Left colon (tissue), 2 donors: ENCODE measurements around the gene PRMT7. TPM values are rescaled to one million over a fixed set of nuclear protein-coding genes. Genes with fewer than 3 reads are reported as not detected.
"Not testable (repeated sequence)": the region's sequence is repeated elsewhere in the genome, so short reads cannot be mapped to it uniquely, and the experiment has no call there.

Experiments
- ATAC-seq: fragments of 200-7000 bp; cut with Tn5 transposase; one replicate; pipeline ENCODE4 v1.9.1; 2020; ENCODE audit warnings: mild to moderate bottlenecking, moderate library complexity
- DNase-seq, 2 donors: peaks; one replicate each; pipeline ENCODE4 v3.0.0-alpha.2; 2020
- intact Hi-C, 2 donors: fragments of 100-400 bp; cut with DNase I in 1 of 2; cut with micrococcal nuclease in 1 of 2; formaldehyde crosslinking; loops; one replicate each; pipeline versions ENCODE4 v1.11.2 to v1.14.0; 2022; cut with DNase I, micrococcal nuclease
- total RNA-seq, 2 donors: library from RNA; stranded (reverse); fragmentation: NEBNext Ultra II Directional; extraction: Animal tissue kit (Norgen Biotek cat#: 25700); gene quantifications; one replicate each; pipeline ENCODE4 v1.2.1, GENCODE V29; 2021
- donor health status: DM: no; HTN: no; CAD: no.
- donor health status: DM: yes; HTN: yes; CAD: no.

Gene PRMT7
- total RNA-seq, 2 donors from 2014 or later: 26.3 to 27.7 TPM

DNA sequence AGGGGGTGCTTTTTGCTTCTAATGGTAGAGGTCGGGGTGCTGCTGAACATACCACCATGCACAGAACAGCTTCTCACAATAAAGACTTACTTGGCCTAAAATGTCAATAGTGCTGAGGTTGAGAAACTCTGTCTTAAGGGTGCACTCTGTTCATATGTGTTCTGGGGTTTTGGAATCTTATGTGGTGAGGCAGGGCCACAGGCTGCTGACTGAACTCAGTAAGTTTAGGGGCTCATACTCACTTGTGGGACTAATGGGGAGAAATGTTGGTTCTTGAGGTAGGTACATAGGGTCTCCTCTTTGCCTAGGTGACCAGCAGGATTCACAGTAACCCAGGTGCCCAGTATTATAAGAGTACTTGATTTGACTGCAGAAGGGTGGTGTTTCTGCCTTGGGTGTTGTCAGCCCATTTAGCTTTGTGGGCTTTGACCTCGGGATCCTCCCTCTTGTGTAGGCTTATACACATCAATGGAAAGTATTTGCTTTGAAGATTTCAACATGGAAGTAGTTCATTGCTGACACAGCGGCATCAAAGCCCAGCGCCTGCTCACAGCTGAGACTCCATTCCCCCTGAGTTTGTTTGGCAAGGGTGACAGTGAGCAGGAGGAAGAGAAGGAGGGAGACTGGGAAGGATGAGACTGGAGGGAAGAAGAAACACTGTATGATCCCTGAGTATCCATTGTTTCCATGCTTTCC, 29.3 kb upstream of the PRMT7 start:
- ATAC-seq: peak; percentile 41
- no peak for DNase-seq
- intact Hi-C loops: no loop called here

DNA sequence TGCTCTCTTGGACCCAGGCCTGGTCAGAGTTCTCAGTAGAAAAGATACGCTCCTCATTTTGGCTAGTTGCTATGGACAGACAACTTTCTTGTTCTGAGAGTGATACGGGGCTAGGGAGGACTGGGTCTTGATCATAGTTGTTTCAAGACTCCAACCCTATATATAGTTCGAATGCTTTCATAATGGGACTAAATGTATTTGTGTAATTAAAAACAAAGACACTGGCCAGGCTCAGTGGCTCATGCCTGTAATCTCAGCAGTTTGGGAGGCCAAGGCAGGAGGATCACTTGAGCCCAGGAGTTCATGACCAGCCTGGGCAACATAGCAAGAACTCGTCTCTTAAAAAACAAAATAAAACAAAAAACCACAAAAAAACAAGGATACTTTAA, 28.8 kb upstream of the PRMT7 start:
- no peak for DNase-seq
- no peak for ATAC-seq
- intact Hi-C loops: no loop called here

DNA sequence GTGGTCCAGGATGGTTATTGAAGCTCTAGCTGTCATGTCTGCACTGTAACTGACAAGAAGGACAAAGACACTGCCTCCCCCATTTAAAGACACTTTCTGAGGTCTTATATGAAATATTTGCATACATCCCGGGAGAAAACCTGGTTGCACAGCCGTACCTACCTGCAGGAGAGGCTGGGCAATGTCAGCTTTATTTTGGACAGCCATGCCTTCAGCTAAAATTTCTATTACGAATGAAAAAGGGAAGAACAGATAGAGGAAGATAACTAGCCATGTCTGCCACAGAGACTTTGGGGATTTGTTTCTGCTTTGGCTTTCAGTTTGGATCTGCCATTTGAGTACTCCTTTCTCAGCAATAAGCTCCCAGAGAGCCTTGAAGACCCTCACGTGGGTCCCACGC, 27.5 kb upstream of the PRMT7 start:
- intact Hi-C loops: no loop called here
- no peak for ATAC-seq
- no peak for DNase-seq

GRCh38 chr16:68283801-68284598, 26.8 kb upstream of the PRMT7 start:
- intact Hi-C loops: no loop called here

DNA sequence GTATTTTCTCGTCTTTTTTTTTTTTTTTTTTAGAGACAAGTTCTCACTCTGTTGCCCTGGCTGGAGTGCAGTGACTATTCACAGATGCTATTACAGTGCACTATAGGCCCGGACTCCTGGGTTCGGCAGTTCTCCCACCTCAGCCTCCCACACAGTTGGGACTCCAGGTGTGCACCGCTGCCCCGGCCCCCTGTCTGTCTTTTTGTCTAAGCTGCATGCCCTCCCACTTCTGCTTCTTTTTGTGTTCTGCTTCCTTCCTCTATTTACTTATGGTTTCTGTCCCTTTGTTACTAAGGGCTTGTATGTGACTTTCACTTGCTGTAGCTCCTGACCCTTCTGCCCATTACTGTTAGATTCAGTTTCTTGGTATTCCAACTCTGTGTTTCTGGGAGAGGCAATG, 26.0 kb upstream of the PRMT7 start:
- DNase-seq (no peak), ATAC-seq (no peak)
- intact Hi-C loops: no loop called here

More at GRCh38 chr16:68283801-68284598, 26.8 kb upstream of the PRMT7 start:
- no peak for DNase-seq
- no peak for ATAC-seq

GRCh38 chr16:68285683-68286082, 25.1 kb upstream of the PRMT7 start:
- intact Hi-C loops: no loop called here
- ATAC-seq (no peak), DNase-seq (no peak)

GRCh38 chr16:68286153-68287074, 24.4 kb upstream of the PRMT7 start:
- intact Hi-C loops: no loop called here
- DNase-seq (no peak), ATAC-seq (peak; percentile 70)

DNA sequence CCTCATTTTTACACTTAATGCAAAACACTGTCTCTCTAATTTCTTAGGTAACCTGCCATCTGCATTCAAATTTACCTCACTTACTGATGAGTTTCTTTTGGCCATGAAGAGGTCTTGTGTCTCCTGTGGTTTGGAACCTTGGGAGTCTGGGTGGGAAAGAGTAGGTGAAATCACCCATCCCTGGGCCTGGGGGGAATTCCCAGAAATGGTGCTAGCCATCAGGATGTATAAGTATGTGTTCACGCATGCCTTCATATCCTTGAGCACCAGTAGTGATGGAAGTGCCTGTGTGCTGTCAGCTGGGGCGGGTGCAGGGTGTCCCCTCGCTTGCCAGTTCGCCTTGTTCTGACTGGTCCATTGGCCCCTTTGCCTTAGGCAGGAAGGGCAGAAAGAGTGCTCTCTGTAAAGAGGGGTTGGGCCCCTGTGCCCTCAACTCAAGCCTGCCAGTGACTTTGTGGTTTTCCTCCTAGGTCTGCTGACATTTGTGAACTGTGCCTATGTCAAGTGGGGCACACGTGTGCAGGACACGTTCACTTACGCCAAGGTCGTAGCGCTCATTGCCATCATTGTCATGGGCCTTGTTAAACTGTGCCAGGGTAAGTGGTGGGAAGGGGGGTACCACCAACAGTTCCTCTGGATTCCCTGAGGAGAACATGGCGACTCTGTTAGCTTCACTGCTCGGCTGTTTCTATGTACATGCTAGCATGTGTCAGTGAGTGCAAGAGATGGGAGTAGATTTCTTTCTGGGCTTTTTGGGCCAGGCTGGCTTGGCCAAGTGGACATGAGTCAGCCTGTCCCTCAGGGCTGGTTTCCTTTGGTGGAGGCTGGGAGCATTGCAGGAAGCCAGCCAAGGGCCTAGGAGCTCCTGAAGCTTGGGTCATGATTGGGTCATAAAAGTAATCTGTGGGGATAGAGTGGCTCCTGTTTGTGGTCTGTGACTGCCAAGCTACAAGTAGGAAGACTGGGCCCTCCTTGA, 23.3 kb upstream of the PRMT7 start:
- DNase-seq (no peak), ATAC-seq (no peak)
- intact Hi-C loops: no loop called here

- DNase-seq (no peak), ATAC-seq (no peak)
- intact Hi-C loops: no loop called here
These were observed 22.6 kb upstream of the PRMT7 start for GRCh38 chr16:68288252-68288650.

DNA sequence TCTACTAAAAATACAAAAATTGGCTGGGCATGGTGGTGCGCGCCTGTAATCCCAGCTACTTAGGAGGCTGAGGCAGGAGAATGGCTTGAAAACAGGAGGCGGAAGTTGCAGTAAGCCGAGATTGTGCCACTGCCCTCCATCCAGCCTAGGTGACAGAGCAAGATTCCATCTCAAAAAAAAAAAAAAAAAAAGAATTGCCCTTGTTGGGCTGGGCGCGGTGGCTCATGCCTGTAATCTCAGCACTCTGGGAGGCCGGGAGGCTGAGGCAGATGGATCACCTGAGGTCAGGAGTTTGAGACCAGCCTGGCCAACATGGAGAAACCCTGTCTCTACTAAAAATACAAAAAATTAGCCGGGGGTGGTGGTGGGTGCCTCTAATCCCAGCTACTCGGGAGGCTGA, 22.0 kb upstream of the PRMT7 start:
- intact Hi-C loops, DNase-seq, ATAC-seq: not testable (repeated sequence)

- ATAC-seq (no peak), DNase-seq (no peak)
- intact Hi-C loops: no loop called here
These were observed 21.6 kb upstream of the PRMT7 start for GRCh38 chr16:68289202-68289601.

GRCh38 chr16:68289621-68290329, 21.0 kb upstream of the PRMT7 start:
- ATAC-seq (no peak), DNase-seq (no peak)
- intact Hi-C loops: no loop called here

DNA sequence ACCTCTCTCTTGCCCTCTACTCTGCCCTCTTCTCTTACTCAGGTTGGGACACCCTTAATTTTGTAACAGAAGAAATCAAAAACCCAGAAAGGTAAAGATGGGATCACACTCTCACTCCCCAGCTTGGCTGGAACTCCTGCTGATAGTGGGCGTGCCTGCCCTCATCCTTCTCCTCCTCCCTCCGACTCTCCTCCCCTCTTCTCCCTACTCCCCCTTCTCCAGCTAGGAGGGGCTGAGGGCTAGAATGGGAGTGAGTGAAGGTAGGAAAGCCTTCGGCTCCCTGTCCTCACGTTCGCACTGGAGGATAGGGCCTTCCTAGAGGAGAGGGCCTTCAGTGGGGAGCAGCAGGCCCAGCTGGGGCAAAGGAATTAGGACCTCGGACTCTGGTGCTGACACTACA, 20.4 kb upstream of the PRMT7 start:
- ATAC-seq (no peak), DNase-seq (no peak)
- intact Hi-C loops: no loop called here

GRCh38 chr16:68291227-68291626, 19.6 kb upstream of the PRMT7 start:
- DNase-seq: no peak
- intact Hi-C loops: no loop called here
- ATAC-seq: no peak

- DNase-seq: no peak
- no peak for ATAC-seq
- intact Hi-C loops: no loop called here
These were observed 18.4 kb upstream of the PRMT7 start for GRCh38 chr16:68292425-68292824.

DNA sequence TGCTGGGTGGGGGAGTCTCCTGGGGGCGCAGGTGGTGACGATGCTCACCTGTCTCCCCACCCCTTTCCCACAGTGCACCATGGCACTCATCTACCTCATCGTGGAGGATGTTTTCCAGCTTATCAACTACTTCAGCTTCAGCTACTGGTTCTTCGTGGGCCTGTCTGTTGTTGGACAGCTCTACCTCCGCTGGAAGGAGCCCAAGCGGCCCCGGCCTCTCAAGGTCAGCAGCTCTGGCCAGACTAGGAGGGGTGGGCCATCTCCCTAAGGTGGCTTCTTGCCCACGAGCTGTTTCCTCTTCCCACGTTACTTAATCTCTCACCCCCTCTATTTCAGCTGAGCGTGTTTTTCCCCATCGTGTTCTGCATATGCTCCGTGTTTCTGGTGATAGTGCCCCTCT, 14.5 kb upstream of the PRMT7 start:
- DNase-seq: no peak
- ATAC-seq: no peak
- intact Hi-C loops: no loop called here

GRCh38 chr16:68296693-68297092, 14.1 kb upstream of the PRMT7 start:
- DNase-seq: no peak
- intact Hi-C loops: no loop called here
- no peak for ATAC-seq

GRCh38 chr16:68297908-68298307, 12.9 kb upstream of the PRMT7 start:
- ATAC-seq: no peak
- intact Hi-C loops: no loop called here
- DNase-seq: no peak
